A673 (cell line): ENCODE measurements around the gene STX8. TPM values are rescaled to one million over a fixed set of nuclear protein-coding genes. Genes with fewer than 3 reads are reported as not detected.

Source experiments
- BruUV-seq: library from RNA; stranded (reverse); fragments of 400-500 nt; replicated peaks from 2 replicates; lab custom pipeline; 2021; lab: Mats Ljungman, UMichigan
- CTCF ChIA-PET: fragments of 300-600 bp; sonication (Branson Sonifier 250); formaldehyde crosslinking; loops from one replicate; lab custom pipeline; 2022; ENCODE audit warnings: antibody characterized with exemption; lab: Charles Lee
- POLR2A ChIA-PET: fragments of 300-600 bp; sonication (Branson Sonifier 250); formaldehyde crosslinking; loops from one replicate; lab custom pipeline; 2022; ENCODE audit warnings: antibody characterized with exemption; ENCODE audit not compliant: low non-redundant PET; lab: Charles Lee
- DNase-seq: peaks from one replicate; pipeline ENCODE4 v3.0.0-alpha.2; 2015; ENCODE audit warnings: low spot score
- H3K27ac ChIP-seq: fragments of 200-600 bp; sonication (generic); 2 replicates; pipeline ENCODE4 v1.5.1; 2016; ENCODE audit warnings: mixed run types, low read depth, mild to moderate bottlenecking, mixed read lengths, antibody characterized with exemption, low read length; ENCODE audit not compliant: poor library complexity, severe bottlenecking
- H3K27me3 ChIP-seq: fragments of 200-600 bp; sonication (generic); replicated peaks from 2 replicates; pipeline ENCODE4 v1.6.1; 2017; ENCODE audit warnings: mixed run types, low read depth, mild to moderate bottlenecking, mixed read lengths, antibody characterized with exemption, low read length; ENCODE audit not compliant: insufficient read depth, poor library complexity
- H3K36me3 ChIP-seq: fragments of 200-600 bp; sonication (generic); 2 replicates; pipeline ENCODE4 v1.6.1; 2016; ENCODE audit warnings: mixed run types, mild to moderate bottlenecking, mixed read lengths, antibody characterized with exemption, low read length; ENCODE audit not compliant: insufficient read depth, poor library complexity, severe bottlenecking
- H3K4me1 ChIP-seq: fragments of 200-600 bp; sonication (generic); 2 replicates; pipeline ENCODE4 v1.6.1; 2017; ENCODE audit warnings: mixed run types, mild to moderate bottlenecking, mixed read lengths, antibody characterized with exemption, low read length; ENCODE audit not compliant: insufficient read depth, poor library complexity, severe bottlenecking
- H3K4me3 ChIP-seq: fragments of 200-600 bp; sonication (generic); 2 replicates; pipeline ENCODE4 v1.5.1; 2016; ENCODE audit warnings: low read depth, mixed run types, mild to moderate bottlenecking, mixed read lengths, low read length; ENCODE audit not compliant: poor library complexity, severe bottlenecking
- H3K9me3 ChIP-seq: fragments of 200-600 bp; sonication (generic); 2 replicates; pipeline ENCODE4 v1.6.1; 2016; ENCODE audit warnings: mixed run types, low read depth, mild to moderate bottlenecking, mixed read lengths, antibody characterized with exemption, low read length; ENCODE audit not compliant: poor library complexity, severe bottlenecking
- CTCF ChIP-seq: fragments of 300-800, 200-600 bp; sonication (generic); conservative IDR thresholded peaks from 2 replicates; pipeline ENCODE4 v1.5.1; 2017; ENCODE audit warnings: low read depth, mild to moderate bottlenecking, antibody characterized with exemption, low read length, moderate library complexity, mixed read lengths
- EZH2 ChIP-seq: fragments of 200-600 bp; sonication (generic); IDR thresholded peaks from 2 replicates; pipeline ENCODE4 v1.6.1; 2017; ENCODE audit warnings: borderline replicate concordance, low read depth, mild to moderate bottlenecking, mixed read lengths, antibody characterized with exemption, low read length; ENCODE audit not compliant: poor library complexity, severe bottlenecking
- intact Hi-C: fragments of 100-400 bp; cut with micrococcal nuclease; formaldehyde crosslinking; loops from one replicate; pipeline ENCODE4 v1.10.0; 2022; ENCODE audit not compliant: unreplicated experiment
- total RNA-seq: library from RNA; stranded (reverse); gene quantifications from 2 replicates; pipeline ENCODE4 v1.2.3, GENCODE V29; 2021

Gene STX8
- total RNA-seq, 1 experiment from 2014 or later, result 51.4 TPM

- ChIA-PET POLR2A (no interaction called here), CTCF (no interaction called here)
- no peak overlapping the region for H3K4me3 ChIP-seq
- H3K4me1 ChIP-seq, result no peaks in the 10 kb centered on the region
- H3K27me3 ChIP-seq, result no peaks in the 10 kb centered on the region
- no peak overlapping the region for H3K27ac ChIP-seq
- DNase-seq, result no peak
- no TSS peak for BruUV-seq
- H3K9me3 ChIP-seq, result no peaks in the 10 kb centered on the region
- intact Hi-C loops, result no loop called here
- no peaks in the 10 kb centered on the region for H3K36me3 ChIP-seq
- no peak for TF ChIP-seq CTCF
- no peak for TF ChIP-seq EZH2
These were observed 304.7 kb downstream of the STX8 start for GRCh38 chr17:9270921-9271320.

DNA sequence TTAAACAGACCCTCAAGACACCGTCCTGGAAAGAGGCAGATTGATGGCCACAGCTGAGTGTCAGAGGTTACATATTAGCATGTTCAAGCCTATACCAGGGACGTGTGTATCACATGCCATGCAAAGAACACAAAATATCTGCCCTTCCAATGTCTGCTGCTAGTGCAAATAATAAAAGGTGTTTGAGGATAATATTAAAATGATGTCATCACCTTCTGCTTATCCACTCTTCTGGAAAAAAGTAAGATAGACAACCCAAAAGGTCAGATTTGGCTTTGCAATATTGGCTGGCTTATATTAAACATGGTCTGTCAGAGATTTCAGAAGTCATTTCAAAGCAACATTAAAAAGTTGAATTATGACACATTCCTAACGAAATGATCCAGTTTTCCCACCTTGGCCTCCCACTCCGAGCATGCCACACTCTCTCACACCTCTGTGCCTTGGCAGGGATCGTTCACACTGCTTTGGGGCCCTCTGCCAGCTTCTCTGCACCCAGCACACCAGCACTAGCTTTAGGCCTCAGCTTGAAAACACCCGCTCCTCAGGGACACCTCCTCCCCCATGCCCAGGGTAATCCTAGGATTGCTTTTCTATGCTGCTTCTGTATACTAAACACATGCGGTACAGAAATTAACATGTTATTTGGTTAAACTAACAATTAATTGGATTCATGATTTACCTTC is 306.1 kb downstream of the STX8 start:
- POLR2A ChIA-PET, result no interaction called here
- DNase-seq, result no peak
- BruUV-seq, result no TSS peak
- Histone ChIP-seq H3K4me3 (no peak overlapping the region), H3K4me1 (no peaks in the 10 kb centered on the region), H3K36me3 (no peaks in the 10 kb centered on the region), H3K27me3 (no peaks in the 10 kb centered on the region), H3K9me3 (no peaks in the 10 kb centered on the region), H3K27ac (no peak overlapping the region)
- CTCF ChIA-PET, result no interaction called here
- no peak for TF ChIP-seq CTCF
- TF ChIP-seq EZH2, result no peak
- intact Hi-C loops, result no loop called here

GRCh38 chr17:9268546-9268945 is 307.1 kb downstream of the STX8 start:
- no peak for TF ChIP-seq CTCF
- TF ChIP-seq EZH2, result no peak
- intact Hi-C loops, result no loop called here
- Histone ChIP-seq H3K9me3 (no peaks in the 10 kb centered on the region), H3K36me3 (no peaks in the 10 kb centered on the region), H3K27ac (no peak overlapping the region), H3K4me3 (no peak overlapping the region), H3K4me1 (no peaks in the 10 kb centered on the region), H3K27me3 (no peaks in the 10 kb centered on the region)
- ChIA-PET POLR2A (no interaction called here), CTCF (no interaction called here)
- no TSS peak for BruUV-seq
- DNase-seq, result no peak
